SK-N-SH (cell line): ENCODE results near the gene ZNF71.

Source experiments
- EP300 ChIP-seq, 2 experiments: IDR thresholded peaks; 2 replicates each; pipeline versions ENCODE4 v1.4.0 to v1.6.1; 2012; ENCODE audit warnings: borderline replicate concordance in 1 of 2, low read depth in 1 of 2, low read length in 1 of 2
- POLR2AphosphoS5 ChIP-seq: IDR thresholded peaks from 2 replicates; pipeline ENCODE4 v1.6.1; 2012; ENCODE audit warnings: low read depth, low read length
- RFX5 ChIP-seq: IDR thresholded peaks from 2 replicates; pipeline ENCODE4 v1.6.1; 2012; ENCODE audit warnings: mild to moderate bottlenecking, improper control_type of control experiment, low read length
- YY1 ChIP-seq: IDR thresholded peaks from 2 replicates; pipeline ENCODE4 v1.4.0; 2012; ENCODE audit warnings: low read depth, mild to moderate bottlenecking
- TF ChIP-seq, protein P1 (sequence below): fragments of 200-600 bp; sonication (generic); IDR thresholded peaks from 2 replicates; pipeline ENCODE4 v1.6.1; 2017; ENCODE audit warnings: antibody characterized with exemption, mild to moderate bottlenecking, moderate library complexity

- TF ChIP-seq POLR2AphosphoS5 (no peak), EP300 (IDR thresholded peaks at IDR 0.05; ENCODE audit: borderline replicate concordance in 1 of 2, low read depth in 1 of 2, low read length in 1 of 2) (no peak), RFX5 (no peak), YY1 (no peak)
- TF ChIP-seq, protein P1, sequence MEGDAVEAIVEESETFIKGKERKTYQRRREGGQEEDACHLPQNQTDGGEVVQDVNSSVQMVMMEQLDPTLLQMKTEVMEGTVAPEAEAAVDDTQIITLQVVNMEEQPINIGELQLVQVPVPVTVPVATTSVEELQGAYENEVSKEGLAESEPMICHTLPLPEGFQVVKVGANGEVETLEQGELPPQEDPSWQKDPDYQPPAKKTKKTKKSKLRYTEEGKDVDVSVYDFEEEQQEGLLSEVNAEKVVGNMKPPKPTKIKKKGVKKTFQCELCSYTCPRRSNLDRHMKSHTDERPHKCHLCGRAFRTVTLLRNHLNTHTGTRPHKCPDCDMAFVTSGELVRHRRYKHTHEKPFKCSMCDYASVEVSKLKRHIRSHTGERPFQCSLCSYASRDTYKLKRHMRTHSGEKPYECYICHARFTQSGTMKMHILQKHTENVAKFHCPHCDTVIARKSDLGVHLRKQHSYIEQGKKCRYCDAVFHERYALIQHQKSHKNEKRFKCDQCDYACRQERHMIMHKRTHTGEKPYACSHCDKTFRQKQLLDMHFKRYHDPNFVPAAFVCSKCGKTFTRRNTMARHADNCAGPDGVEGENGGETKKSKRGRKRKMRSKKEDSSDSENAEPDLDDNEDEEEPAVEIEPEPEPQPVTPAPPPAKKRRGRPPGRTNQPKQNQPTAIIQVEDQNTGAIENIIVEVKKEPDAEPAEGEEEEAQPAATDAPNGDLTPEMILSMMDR, result no peak
These were observed 6.3 kb downstream of the ZNF71 start for GRCh38 chr19:56601375-56601774.
